Right lobe of liver (tissue), 6 donors: ENCODE measurements around the gene LENEP. TPM values are rescaled to one million over a fixed set of nuclear protein-coding genes. Genes with fewer than 3 reads are reported as not detected.

Source experiments
- ATAC-seq, 4 donors: fragments of 200-7000 bp; cut with Tn5 transposase; one replicate each; pipeline ENCODE4 v1.9.1; 2020; ENCODE audit warnings: mild to moderate bottlenecking in 4 of 4, moderate library complexity in 4 of 4
- DNase-seq, 3 donors: peaks; one replicate each; pipeline ENCODE4 v3.0.0-alpha.2; 2020
- H3K27ac ChIP-seq, 3 donors: fragments of 200-600 bp; one replicate each; pipeline ENCODE4 v1.8.0; 2022
- H3K27me3 ChIP-seq, 2 donors: fragments of 200-600 bp; one replicate each; pipeline ENCODE4 v1.8.0; 2022
- H3K36me3 ChIP-seq, 4 donors: fragments of 200-600 bp; sonication (generic) in 1 of 4; one replicate each; pipeline versions ENCODE4 v1.5.1 to v1.8.0; 2017 to 2022; ENCODE audit warnings: control low read depth in 1 of 4
- H3K4me1 ChIP-seq, 4 donors: fragments of 200-600 bp; sonication (generic) in 1 of 4; one replicate each; pipeline versions ENCODE4 v1.5.1 to v1.8.0; 2017 to 2022; ENCODE audit warnings: control low read depth in 1 of 4
- H3K4me3 ChIP-seq, 3 donors: fragments of 200-600 bp; one replicate each; pipeline ENCODE4 v1.8.0; 2022
- H3K9me3 ChIP-seq, 4 donors: fragments of 200-600 bp; sonication (generic) in 1 of 4; one replicate each; pipeline versions ENCODE4 v1.5.1 to v1.8.0; 2017 to 2022; ENCODE audit warnings: control low read depth in 1 of 4
- CTCF ChIP-seq, 4 donors: fragments of 200-600 bp in 3 of 4; fragments of 450-650 bp in 1 of 4; IDR thresholded peaks; one replicate each; pipeline versions ENCODE4 v1.5.1 to v1.8.0; 2016 to 2022; ENCODE audit warnings: antibody characterized with exemption in 4 of 4, mild to moderate bottlenecking in 2 of 4
- POLR2A ChIP-seq: fragments of 450-650 bp; IDR thresholded peaks from one replicate; pipeline ENCODE4 v1.6.1; 2017; ENCODE audit warnings: antibody characterized with exemption, mild to moderate bottlenecking
- WGBS: methylation state at CpG from one replicate; pipeline ENCODE4 v1.1.6; 2018; ENCODE audit warnings: low coverage, low lambda C conversion rate; ENCODE audit not compliant: insufficient coverage; ENCODE audit errors: missing lambda C conversion rate; 5-methylcytosine and 5-hydroxymethylcytosine counted together
- intact Hi-C, 2 donors: fragments of 100-400 bp; cut with DNase I; formaldehyde crosslinking; loops; one replicate each; pipeline versions ENCODE4 v1.11.2 to v1.14.1; 2022
- total RNA-seq, 6 experiments: library from RNA; depleted of rRNA in 2 of 6; stranded (reverse); fragments of >200 nt in 2 of 6; fragmentation: NEBNext Ultra II Directional in 3 of 6; extraction: Animal tissue kit (Norgen Biotek cat#: 25700) in 3 of 6; gene quantifications; one replicate each; pipeline versions ENCODE4 v1.1.0 to v1.2.4, GENCODE V29; 2016 to 2023
- donor health status: DM: no; HTN: yes; CAD: no.
- donor health status: DM: no; HTN: no; CAD: no.
- donor health status: DM: no; HTN: no; CAD: no.
- donor health status: DM: no; HTN: yes; CAD: no.
- donor health status: DM: no; HTN: yes; CAD: no.

Gene LENEP
- total RNA-seq, 6 experiments from 2014 or later = not detected

DNA sequence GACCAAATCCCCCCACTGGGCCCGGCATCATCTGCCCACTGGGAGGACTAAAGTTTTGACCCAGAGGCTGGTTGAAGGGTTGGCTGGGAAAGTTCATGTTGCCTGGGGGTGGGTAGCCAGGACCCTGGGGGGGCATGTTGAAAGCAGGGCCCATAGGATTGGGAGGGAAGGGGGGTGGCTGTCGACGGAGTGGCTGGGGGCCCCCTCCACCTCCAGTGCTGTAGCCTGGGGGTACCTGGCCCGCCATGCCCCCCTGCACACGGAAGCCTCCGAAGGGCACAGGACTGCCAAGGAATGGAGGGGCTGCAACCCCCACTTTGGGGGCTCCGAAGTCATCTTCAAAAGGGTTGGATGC is 34.0 kb upstream of the LENEP start:
- DNase-seq (peak in 1 of 3 donors; percentile 22), ATAC-seq (no peak)
- H3K27ac ChIP-seq = no peak overlapping the region
- no peak overlapping the region for H3K4me3 ChIP-seq
- peaks cover 0 to 25% (median 10%) of the 10 kb centered on the region in 4 donors for H3K36me3 ChIP-seq
- peaks cover 0 to 37% (median 4%) of the 10 kb centered on the region in 4 donors for H3K4me1 ChIP-seq
- no CpG with 5 or more reads among the region's 7 CpGs for WGBS
- no peak for TF ChIP-seq CTCF (IDR thresholded peaks at IDR 0.05)
- no peak for TF ChIP-seq POLR2A
- no peaks in the 10 kb centered on the region for H3K9me3 ChIP-seq
- H3K27me3 ChIP-seq = no peaks in the 10 kb centered on the region
- intact Hi-C loops = loop anchor here in 1 of 2 donors (10.0 kb wide), 1 partner anchor 95 kb away; the partner anchor contains the start of gene ADAM15

- Histone ChIP-seq H3K4me1 (peaks cover 0 to 26% (median 0%) of the 10 kb centered on the region in 4 donors), H3K27me3 (no peaks in the 10 kb centered on the region), H3K36me3 (peaks cover 0 to 37% (median 16%) of the 10 kb centered on the region in 4 donors), H3K27ac (peak overlapping the region; percentile 98 to 100 (median 98)), H3K9me3 (no peaks in the 10 kb centered on the region), H3K4me3 (peak overlapping the region; percentile 84 to 93 (median 87))
- intact Hi-C loops = no loop called here
- no peak for ATAC-seq
- no peak for DNase-seq
- 24% methylated on average over 10 of the region's 10 CpGs for WGBS
- TF ChIP-seq CTCF (IDR thresholded peaks at IDR 0.05) = no peak
- no peak for TF ChIP-seq POLR2A
Observed at GRCh38 chr1:154960446-154961136, 32.8 kb upstream of the LENEP start.

GRCh38 chr1:154961207-154962155 is 31.9 kb upstream of the LENEP start, which contains the start of gene PYGO2:
Gene PYGO2, minus strand, starts transcription at chr1:154961782. Its CDS starts 206 bp downstream, at chr1:154961576.
- TF ChIP-seq CTCF (IDR thresholded peaks at IDR 0.05) (peak; percentile 49 to 69 (median 60)), POLR2A (peak; percentile 87)
- DNase-seq (peak; percentile 87 to 89 (median 89)), ATAC-seq (peak; percentile 81 to 91 (median 84))
- intact Hi-C loops = no loop called here
- H3K27ac ChIP-seq = peak within 1 kb of the TSS; percentile 98 to 100 (median 98)
- H3K4me1 ChIP-seq = peaks cover 0 to 22% (median 0%) of the 10 kb centered on the region in 4 donors
- no peaks in the 10 kb centered on the region for H3K9me3 ChIP-seq
- WGBS = under 1% methylated on average over 14 of the region's 93 CpGs
- no peaks in the 10 kb centered on the region for H3K27me3 ChIP-seq
- peak within 1 kb of the TSS; percentile 84 to 93 (median 87) for H3K4me3 ChIP-seq
- H3K36me3 ChIP-seq = peaks cover 2 to 46% (median 20%) of the 10 kb centered on the region in 4 donors

GRCh38 chr1:154962156-154962749 is 31.1 kb upstream of the LENEP start:
- 1% methylated on average over 18 of the region's 25 CpGs for WGBS
- ATAC-seq = peak; percentile 27 to 42 (median 36)
- Histone ChIP-seq H3K9me3 (no peaks in the 10 kb centered on the region), H3K4me1 (peaks cover 0 to 19% (median 0%) of the 10 kb centered on the region in 4 donors), H3K27ac (peak overlapping the region; percentile 98 to 100 (median 98)), H3K27me3 (no peaks in the 10 kb centered on the region), H3K4me3 (peak overlapping the region; percentile 84 to 93 (median 87)), H3K36me3 (peaks cover 4 to 54% (median 24%) of the 10 kb centered on the region in 4 donors)
- TF ChIP-seq POLR2A = no peak
- no peak for TF ChIP-seq CTCF (IDR thresholded peaks at IDR 0.05)
- intact Hi-C loops = no loop called here
- DNase-seq = peak; percentile 53 to 61 (median 61)
